Esophagus squamous epithelium (tissue), 4 donors: ENCODE results near the gene TWIST2.

Experiments
- POLR2A ChIP-seq, 4 donors: fragments of 450-650 bp; IDR thresholded peaks; one replicate each; pipeline ENCODE4 v1.6.1; 2017; ENCODE audit warnings: antibody characterized with exemption in 4 of 4, mild to moderate bottlenecking in 4 of 4, moderate library complexity in 3 of 4
- TF ChIP-seq, protein P1 (sequence below), 6 experiments: fragments of 450-650 bp in 4 of 6; fragments of 200-600 bp in 2 of 6; sonication (generic) in 2 of 6; IDR thresholded peaks; one replicate each; pipeline ENCODE4 v1.5.1; 2016 to 2019; ENCODE audit warnings: antibody characterized with exemption in 6 of 6, mild to moderate bottlenecking in 4 of 6, moderate library complexity in 4 of 6

DNA sequence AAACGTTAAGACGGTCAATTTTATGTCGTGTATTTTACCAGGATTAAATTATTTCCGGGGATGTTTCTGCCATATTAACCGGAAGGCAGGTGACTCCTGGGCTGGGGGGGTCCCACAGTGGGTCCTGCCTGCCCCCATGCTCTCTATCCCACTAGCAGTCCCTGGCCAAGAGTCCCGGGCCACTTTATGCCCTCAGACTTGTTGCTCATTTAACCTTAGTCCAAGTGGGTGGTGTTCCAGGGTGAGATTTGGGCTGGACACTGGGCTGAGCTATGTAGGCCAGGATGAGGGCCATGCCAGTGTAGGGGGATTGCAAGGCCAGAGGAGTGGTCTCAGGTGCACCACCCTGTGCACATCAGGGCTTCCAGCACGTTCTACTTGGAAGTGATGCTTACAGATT, 24.1 kb downstream of the TWIST2 start:
- TF ChIP-seq, protein P1, sequence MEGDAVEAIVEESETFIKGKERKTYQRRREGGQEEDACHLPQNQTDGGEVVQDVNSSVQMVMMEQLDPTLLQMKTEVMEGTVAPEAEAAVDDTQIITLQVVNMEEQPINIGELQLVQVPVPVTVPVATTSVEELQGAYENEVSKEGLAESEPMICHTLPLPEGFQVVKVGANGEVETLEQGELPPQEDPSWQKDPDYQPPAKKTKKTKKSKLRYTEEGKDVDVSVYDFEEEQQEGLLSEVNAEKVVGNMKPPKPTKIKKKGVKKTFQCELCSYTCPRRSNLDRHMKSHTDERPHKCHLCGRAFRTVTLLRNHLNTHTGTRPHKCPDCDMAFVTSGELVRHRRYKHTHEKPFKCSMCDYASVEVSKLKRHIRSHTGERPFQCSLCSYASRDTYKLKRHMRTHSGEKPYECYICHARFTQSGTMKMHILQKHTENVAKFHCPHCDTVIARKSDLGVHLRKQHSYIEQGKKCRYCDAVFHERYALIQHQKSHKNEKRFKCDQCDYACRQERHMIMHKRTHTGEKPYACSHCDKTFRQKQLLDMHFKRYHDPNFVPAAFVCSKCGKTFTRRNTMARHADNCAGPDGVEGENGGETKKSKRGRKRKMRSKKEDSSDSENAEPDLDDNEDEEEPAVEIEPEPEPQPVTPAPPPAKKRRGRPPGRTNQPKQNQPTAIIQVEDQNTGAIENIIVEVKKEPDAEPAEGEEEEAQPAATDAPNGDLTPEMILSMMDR (IDR thresholded peaks at IDR 0.05), result no peak
- TF ChIP-seq POLR2A (IDR thresholded peaks at IDR 0.05), result no peak
